GM11168 (cell line): ENCODE measurements around the gene PDE4A.

Experiments used
- in situ Hi-C: fragments of 300-500 bp; cut with MboI; formaldehyde crosslinking; loops from one replicate; pipeline ENCODE4 v1.12.0; 2022; ENCODE audit warnings: low sequenced_read_pairs; ENCODE audit not compliant: unreplicated experiment

The PDE4A gene

GRCh38 chr19:10421240-10422045 is 1.1 kb downstream of the PDE4A start:
- in situ Hi-C loops: no loop called here

- in situ Hi-C loops: no loop called here
Measured at GRCh38 chr19:10422046-10422461, 1.7 kb downstream of the PDE4A start.

- in situ Hi-C loops: no loop called here
Measured at GRCh38 chr19:10422846-10423245, 2.5 kb downstream of the PDE4A start.

DNA sequence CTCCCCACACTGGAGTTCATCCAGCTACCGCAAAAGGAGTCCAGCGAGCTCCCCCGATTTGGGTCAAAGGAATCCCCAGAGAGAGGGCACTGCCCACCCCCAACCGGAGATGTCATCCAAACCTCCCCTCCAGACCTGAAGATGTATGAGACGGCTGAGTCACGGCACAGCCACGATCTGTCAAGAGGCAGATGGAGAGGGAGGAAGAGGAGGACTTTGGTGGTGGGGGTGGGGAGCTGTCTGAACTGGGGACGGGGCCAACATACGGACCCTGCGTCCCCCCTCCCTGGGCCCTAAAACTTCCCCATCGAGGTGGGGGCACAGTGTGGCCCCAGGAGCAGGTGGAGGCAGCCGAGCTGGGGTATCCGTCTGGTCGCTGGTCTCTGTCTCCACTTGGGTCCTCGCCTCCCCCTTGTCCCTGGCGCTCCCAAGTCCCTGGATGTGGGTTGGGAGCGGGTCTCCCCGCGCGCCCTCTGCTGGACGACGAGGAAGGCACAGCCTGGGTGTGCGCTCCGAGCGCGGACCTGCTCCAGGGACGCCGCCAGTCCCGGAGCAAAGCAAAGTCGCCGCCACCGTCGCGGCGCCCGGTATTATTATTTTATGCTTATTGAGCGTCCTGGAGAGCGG is 3.8 kb downstream of the PDE4A start:
- in situ Hi-C loops: no loop called here

DNA sequence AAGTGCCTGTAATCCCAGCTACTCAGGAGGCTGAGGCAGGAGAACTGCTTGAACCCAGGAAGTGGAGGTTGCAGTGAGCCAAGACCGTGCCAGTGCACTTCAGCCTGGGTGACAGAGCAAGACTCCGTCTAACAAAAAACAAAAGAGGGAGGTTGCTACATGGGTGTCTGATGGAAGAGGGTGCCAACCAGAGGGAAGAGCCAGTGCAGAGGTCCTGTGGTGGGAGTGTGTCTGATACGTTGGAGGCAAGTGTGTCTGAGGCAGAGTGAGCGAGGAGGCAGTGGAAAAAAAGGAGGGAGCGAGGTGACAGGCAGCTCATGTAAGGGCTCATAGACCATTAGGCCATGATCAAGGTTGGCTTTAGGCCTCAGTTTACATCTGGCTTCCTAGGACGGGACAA is 6.8 kb downstream of the PDE4A start:
- in situ Hi-C loops: no loop called here

GRCh38 chr19:10428996-10429381 is 8.7 kb downstream of the PDE4A start:
- in situ Hi-C loops: no loop called here

DNA sequence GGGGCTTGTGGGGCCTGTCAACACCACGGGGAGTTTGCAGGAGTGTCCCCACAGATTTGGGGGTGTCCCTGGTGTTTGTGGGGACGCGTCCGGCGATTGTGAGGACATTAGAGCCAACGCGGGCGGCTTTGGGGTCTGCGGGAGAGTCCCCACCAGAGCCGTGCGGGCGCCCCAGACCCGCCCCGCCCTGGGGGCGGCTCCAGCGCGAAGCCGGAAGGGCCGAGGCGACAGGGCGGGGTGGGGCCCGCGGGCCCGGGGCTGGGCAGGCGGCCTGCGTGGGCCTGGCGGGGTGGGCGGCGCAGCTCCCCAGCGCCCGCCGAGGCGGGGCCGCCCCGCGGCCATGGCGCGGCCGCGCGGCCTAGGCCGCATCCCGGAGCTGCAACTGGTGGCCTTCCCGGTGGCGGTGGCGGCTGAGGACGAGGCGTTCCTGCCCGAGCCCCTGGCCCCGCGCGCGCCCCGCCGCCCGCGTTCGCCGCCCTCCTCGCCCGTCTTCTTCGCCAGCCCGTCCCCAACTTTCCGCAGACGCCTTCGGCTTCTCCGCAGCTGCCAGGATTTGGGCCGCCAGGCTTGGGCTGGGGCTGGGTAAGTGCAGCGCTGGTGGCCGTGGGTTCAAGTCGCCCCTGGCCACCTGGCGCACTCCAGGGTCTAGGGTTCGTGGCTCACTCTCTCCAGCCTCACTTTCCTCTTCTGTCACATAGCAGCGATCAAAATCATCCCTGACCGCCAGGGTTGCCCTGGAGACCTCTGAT is 10.3 kb downstream of the PDE4A start:
- in situ Hi-C loops: no loop called here

DNA sequence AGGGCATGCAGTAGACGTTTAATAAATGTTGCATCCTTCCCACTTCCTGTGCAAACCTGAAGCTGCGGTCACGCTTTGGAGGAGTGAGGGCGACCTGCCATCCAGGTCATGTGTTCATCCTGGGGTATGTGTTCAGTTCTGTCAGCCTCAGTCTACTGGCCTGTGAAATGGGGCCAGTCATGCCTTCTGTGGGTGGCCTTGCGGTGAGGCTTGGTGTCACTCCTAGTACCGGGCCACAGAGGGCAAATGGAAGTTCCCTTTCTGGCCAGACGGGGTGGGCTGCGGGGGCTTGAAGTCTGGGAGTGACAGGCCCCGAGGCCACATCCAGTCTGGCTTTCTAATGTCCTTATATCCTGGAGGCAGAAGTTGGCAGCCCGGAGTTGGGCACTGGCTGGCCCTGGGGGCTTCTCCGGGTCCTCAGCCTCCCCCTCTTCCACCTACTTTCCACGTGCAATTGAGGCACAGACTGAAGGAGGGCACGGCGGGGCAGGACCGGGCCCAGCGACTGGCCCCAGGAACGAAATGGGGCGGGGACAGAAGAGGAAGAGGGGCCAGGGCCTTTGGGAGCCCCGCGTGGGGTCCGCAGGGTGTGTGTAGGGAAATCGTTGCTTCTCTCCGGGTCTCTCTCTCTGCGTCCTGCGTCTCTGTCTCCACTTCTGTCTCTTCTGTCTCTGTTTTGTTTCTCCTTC is 11.1 kb downstream of the PDE4A start:
- in situ Hi-C loops: no loop called here

GRCh38 chr19:10431943-10432735 is 11.8 kb downstream of the PDE4A start:
- in situ Hi-C loops: no loop called here

DNA sequence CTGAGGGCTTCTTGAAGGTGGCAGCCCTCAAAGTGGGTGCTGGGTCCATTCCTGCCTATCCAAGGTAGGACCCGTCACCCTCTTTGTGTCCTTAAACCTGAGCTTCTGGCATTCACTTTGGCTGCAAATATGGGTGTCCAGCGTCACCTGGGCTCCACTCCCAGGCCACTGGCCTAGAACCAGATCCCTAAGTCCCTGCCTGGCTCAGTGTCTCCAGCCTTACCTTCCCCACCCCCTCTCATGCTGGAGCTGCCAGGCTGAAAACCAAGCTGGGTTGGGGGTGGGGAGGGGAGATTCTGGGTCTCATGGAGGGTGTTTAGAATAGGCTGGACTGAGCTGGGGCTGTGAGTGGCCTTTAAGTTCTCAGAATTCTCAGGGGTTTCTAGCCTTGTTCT is 12.4 kb downstream of the PDE4A start:
- in situ Hi-C loops: no loop called here

GRCh38 chr19:10433131-10433536 is 12.8 kb downstream of the PDE4A start:
- in situ Hi-C loops: no loop called here

DNA sequence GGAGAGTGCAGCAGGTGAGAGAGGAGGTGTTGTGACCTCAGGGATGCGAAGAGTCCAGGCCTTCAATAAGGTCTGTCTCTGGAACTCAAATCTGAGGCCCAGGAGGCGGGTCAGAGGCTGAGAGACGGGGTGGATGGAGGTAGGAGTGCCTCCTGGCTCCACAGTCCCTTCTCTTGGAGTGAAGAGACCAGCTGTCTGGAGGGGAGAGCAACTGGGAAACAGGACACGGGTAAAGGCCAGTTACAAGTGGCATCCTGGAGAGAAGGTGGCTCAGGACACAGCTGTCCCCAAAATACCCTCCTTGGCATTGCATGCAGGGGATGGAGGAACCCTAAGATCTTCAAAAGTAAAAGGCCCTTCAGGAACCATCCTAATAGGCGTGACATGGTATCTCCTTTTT is 19.2 kb downstream of the PDE4A start:
- in situ Hi-C loops: no loop called here

DNA sequence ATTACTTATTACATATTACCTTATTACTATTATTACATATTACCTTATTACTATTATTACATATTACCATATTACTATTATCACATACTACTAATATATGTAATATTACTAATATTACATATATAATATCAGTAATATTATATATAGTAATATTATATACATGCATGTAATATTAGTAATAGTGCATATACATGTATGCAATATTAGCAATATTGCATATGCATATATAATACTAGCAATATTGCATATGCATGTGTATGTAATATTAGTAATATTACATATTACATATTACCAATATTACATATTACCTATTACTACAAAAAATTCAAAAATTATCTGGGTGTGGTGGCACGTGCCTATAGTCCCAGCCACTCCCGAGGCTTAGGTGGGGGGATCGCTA is 22.4 kb downstream of the PDE4A start:
- in situ Hi-C loops: no loop called here

- in situ Hi-C loops: no loop called here
Measured at GRCh38 chr19:10449037-10449436, 28.7 kb downstream of the PDE4A start.

GRCh38 chr19:10450191-10450852 is 30.0 kb downstream of the PDE4A start:
- in situ Hi-C loops: no loop called here

DNA sequence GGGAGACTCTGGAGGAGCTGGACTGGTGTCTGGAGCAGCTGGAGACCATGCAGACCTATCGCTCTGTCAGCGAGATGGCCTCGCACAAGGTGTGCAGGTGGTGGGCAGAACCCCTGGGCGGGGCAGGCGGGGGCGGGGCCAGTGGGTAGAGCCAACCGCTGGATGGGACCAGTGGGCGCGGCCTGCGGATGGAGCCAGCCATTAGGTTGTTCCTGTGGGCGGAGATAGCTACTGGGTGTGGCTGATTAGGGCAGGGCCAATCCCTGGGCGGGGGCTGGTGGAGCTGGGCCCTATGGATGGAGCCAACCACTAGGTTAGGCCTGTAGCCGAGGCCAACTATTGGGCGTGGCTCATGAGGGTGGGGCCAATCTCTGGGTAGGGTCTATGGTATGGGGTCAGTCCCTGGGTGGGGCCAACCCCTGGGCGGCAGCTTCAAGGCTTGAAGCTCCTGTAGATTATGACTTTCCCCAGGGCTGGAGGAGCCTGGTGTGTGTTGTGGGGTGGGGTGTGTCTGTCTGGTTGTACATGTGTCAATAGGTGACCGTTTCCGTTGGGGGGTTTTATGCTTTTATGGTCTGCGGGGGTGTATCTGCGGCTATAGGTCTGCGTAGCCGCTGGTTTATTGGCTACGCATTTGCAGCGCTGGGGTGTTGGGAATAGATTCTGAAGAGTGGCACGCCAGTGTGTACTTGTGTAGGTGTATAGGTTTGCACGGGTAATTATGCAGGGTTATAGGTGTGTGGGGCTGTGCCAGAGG is 30.7 kb downstream of the PDE4A start:
- in situ Hi-C loops: no loop called here

DNA sequence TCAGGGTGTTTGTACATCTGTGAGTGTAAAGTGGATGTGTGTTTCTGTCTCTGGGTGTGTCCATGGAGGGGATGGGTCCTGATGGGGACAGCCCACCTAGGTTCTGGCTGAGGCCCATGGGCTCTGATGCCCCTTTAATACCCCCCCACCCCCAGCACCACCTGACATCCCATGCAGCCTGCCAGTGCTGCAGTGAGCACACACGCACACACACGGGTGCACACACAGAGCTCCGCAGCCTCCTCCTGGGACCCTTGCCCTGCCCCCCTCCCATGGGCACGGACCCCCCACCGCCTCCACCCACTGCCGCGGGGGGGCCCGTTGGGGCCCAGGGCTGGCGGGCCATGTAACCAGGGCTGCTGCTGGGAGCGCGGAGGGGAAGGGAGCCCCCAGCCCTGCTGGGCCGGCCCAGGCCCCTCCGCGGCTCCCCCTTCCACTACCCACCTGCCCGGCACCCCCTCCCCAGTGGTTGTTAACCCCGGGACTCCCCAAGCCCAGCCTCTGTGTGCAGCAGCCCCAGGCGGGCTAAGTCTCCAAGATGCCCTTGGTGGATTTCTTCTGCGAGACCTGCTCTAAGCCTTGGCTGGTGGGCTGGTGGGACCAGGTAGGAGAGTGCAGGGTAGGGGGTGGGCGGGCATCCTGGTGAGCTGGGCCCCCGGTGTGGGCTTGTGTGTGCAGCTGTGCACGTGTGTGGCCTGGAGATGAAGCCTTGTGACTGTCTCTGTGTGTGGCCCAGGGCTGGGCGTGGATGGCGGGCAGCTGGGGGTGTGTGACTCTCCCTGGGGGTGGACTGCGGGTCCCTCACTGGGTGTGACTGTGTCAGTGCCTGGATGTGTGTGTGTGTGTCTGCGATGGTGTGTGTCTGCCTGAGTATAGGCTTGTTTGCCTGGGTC is 32.6 kb downstream of the PDE4A start:
- in situ Hi-C loops: no loop called here

- in situ Hi-C loops: no loop called here
Measured at GRCh38 chr19:10453852-10454251, 33.5 kb downstream of the PDE4A start.
